ENCODE results near the gene VSX2. TPM values are rescaled to one million over a fixed set of nuclear protein-coding genes. Genes with fewer than 3 reads are reported as not detected.

VSX2 gene
- polyA plus RNA-seq, 1 donor from 2014 or later, result not detected

GRCh38 chr14:74299061-74299545 lies 59.9 kb downstream of the VSX2 start:
- no peaks in the 10 kb centered on the region for H3K36me3 ChIP-seq (ENCODE audit: insufficient read depth, low read length)
- no peak overlapping the region for H3K27ac ChIP-seq (ENCODE audit: low read length)
- H3K4me2 ChIP-seq (ENCODE audit: low read length), result no peak overlapping the region

GRCh38 chr14:74301594-74302151 lies 62.4 kb downstream of the VSX2 start:
- Histone ChIP-seq H3K9me3 (ENCODE audit: low read length) (no peaks in the 10 kb centered on the region), H3K36me3 (ENCODE audit: insufficient read depth, low read length) (no peaks in the 10 kb centered on the region), H2AFZ (ENCODE audit: low read depth, low read length) (no peak overlapping the region), H3K4me2 (ENCODE audit: low read length) (peak overlapping the region; percentile 66), H3F3A (ENCODE audit: insufficient read depth, low read length, poor library complexity, severe bottlenecking) (peaks cover 4% of the 10 kb centered on the region), H3K9me2 (ENCODE audit: insufficient read depth, low read length) (no peaks in the 10 kb centered on the region), H3K9ac (ENCODE audit: low read length) (peak overlapping the region; percentile 78), H3K27ac (ENCODE audit: low read length) (peak overlapping the region; percentile 69), H4K20me1 (ENCODE audit: insufficient read depth) (no peaks in the 10 kb centered on the region), H3K27me3 (ENCODE audit: insufficient read depth, low read depth, low read length) (no peaks in the 10 kb centered on the region), H3K79me2 (replicated peaks; ENCODE audit: insufficient read depth, low read length) (peaks cover 33% of the 10 kb centered on the region), H3K4me3 (ENCODE audit: low read length) (peak overlapping the region; percentile 88)
- TF ChIP-seq REST (IDR thresholded peaks at IDR 0.05; ENCODE audit: borderline replicate concordance) (no peak), MXI1 (conservative IDR thresholded peaks at IDR 0.05; ENCODE audit: poor library complexity, severe bottlenecking) (no peak), EZH2 (IDR thresholded peaks at IDR 0.05; ENCODE audit: borderline replicate concordance, insufficient read depth, low read length, poor library complexity, severe bottlenecking) (no peak), TAF1 (IDR thresholded peaks at IDR 0.05; ENCODE audit: low read depth) (no peak), EP300 (conservative IDR thresholded peaks at IDR 0.05; ENCODE audit: poor library complexity, severe bottlenecking) (no peak), RAD21 (conservative IDR thresholded peaks at IDR 0.05) (no peak), SMC3 (conservative IDR thresholded peaks at IDR 0.05; ENCODE audit: poor library complexity) (no peak)

More at GRCh38 chr14:74299061-74299545, 59.9 kb downstream of the VSX2 start:
- H3K4me3 ChIP-seq (ENCODE audit: low read length), result no peak overlapping the region
- H3K9ac ChIP-seq (ENCODE audit: low read length), result no peak overlapping the region
- H3K9me2 ChIP-seq (ENCODE audit: insufficient read depth, low read length), result no peaks in the 10 kb centered on the region
- H3K27me3 ChIP-seq (ENCODE audit: insufficient read depth, low read depth, low read length), result no peaks in the 10 kb centered on the region
- no peak for TF ChIP-seq RAD21 (conservative IDR thresholded peaks at IDR 0.05)
- TF ChIP-seq EP300 (conservative IDR thresholded peaks at IDR 0.05; ENCODE audit: poor library complexity, severe bottlenecking), result no peak
- no peak for TF ChIP-seq POLR2AphosphoS5 (IDR thresholded peaks at IDR 0.05)
- TF ChIP-seq REST (IDR thresholded peaks at IDR 0.05; ENCODE audit: borderline replicate concordance), result no peak
- TF ChIP-seq SMC3 (conservative IDR thresholded peaks at IDR 0.05; ENCODE audit: poor library complexity), result no peak
- no peak for TF ChIP-seq CTCF (IDR thresholded peaks at IDR 0.05; ENCODE audit: poor library complexity, severe bottlenecking)
- no peak for TF ChIP-seq EZH2 (IDR thresholded peaks at IDR 0.05; ENCODE audit: borderline replicate concordance, insufficient read depth, low read length, poor library complexity, severe bottlenecking)
- no peak for TF ChIP-seq TAF1 (IDR thresholded peaks at IDR 0.05; ENCODE audit: low read depth)
- TF ChIP-seq MXI1 (conservative IDR thresholded peaks at IDR 0.05; ENCODE audit: poor library complexity, severe bottlenecking), result no peak
- no peaks in the 10 kb centered on the region for H3K9me3 ChIP-seq (ENCODE audit: low read length)
- H3K79me2 ChIP-seq (replicated peaks; ENCODE audit: insufficient read depth, low read length), result peaks cover 33% of the 10 kb centered on the region
- H2AFZ ChIP-seq (ENCODE audit: low read depth, low read length), result no peak overlapping the region
- H3F3A ChIP-seq (ENCODE audit: insufficient read depth, low read length, poor library complexity, severe bottlenecking), result peaks cover 4% of the 10 kb centered on the region
- no peaks in the 10 kb centered on the region for H4K20me1 ChIP-seq (ENCODE audit: insufficient read depth)

All from neural cell (in vitro differentiated cells).